Measurements from ENCODE around the gene UCK1.

UCK1 gene

DNA sequence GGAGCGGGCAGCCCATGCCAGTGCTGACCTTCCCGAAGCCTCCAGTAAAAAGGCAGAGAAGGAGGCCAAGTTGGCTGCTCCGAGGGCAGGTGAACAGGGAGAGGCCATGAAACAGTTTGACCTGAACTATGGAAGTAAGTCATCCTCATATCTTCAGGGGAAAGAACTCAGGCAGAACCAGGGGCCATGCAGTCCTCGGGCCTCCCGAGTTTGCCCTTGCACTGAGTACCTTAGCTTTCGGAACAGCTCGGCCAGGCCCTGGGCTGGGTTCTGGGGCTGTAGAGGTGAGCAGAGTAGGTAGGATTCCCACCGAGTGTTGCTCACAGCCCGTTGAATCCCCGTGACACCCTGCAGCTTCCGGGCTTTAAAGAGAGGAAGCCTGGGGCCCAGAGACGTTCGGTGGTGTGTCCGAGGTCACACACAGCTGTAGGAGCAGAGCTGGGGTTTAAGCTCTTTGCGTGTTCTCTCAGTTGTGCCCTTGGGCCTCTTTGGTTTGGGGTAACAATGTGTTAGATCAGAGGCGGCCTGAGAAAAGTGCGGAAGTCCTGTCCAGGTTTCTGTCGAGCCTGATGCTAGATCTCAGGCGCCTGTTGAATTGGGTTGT is 53.1 kb downstream of the UCK1 start:
- Histone ChIP-seq H3K4me3 (no peak overlapping the region), H3K4me1 (no peaks in the 10 kb centered on the region), H3K36me3 (replicated peaks) (peaks cover 97% of the 10 kb centered on the region), H3K27me3 (ENCODE audit: low read depth) (no peaks in the 10 kb centered on the region), H3K9me3 (no peaks in the 10 kb centered on the region)
- DNase-seq (ENCODE audit: low spot score in 2 of 2), result no peak
- in situ Hi-C loops (cut with MboI; ENCODE audit: low sequenced_read_pairs), result loop anchor here (10.0 kb wide), 1 partner anchor 323 kb away; no protein-coding TSS in a partner anchor

DNA sequence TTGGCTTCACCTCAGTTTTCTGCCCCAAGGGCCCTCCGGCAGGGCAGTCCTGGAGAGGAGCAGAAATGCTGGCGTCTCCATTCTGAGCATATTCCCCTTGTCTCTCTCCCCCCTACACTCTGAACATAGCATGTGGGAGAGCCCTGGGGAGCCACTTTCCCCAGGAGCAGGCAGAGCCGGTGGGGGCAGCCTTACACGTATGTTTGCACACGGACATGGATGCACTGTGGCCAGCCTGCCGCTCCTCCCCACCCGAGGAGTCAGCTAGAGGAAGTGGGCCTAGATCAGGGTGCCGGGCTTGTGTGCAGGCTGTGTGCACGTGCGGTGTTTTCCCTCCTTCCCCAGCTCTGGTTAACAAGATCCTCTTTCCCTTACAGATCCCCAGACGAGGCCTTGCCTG is 53.7 kb downstream of the UCK1 start:
- H3K4me1 ChIP-seq, result no peaks in the 10 kb centered on the region
- no peaks in the 10 kb centered on the region for H3K27me3 ChIP-seq (ENCODE audit: low read depth)
- peaks cover 97% of the 10 kb centered on the region for H3K36me3 ChIP-seq (replicated peaks)
- in situ Hi-C loops (cut with MboI; ENCODE audit: low sequenced_read_pairs), result loop anchor here (10.0 kb wide), 1 partner anchor 323 kb away; no protein-coding TSS in a partner anchor
- no peak overlapping the region for H3K4me3 ChIP-seq
- DNase-seq (ENCODE audit: low spot score in 2 of 2), result no peak
- no peaks in the 10 kb centered on the region for H3K9me3 ChIP-seq

DNA sequence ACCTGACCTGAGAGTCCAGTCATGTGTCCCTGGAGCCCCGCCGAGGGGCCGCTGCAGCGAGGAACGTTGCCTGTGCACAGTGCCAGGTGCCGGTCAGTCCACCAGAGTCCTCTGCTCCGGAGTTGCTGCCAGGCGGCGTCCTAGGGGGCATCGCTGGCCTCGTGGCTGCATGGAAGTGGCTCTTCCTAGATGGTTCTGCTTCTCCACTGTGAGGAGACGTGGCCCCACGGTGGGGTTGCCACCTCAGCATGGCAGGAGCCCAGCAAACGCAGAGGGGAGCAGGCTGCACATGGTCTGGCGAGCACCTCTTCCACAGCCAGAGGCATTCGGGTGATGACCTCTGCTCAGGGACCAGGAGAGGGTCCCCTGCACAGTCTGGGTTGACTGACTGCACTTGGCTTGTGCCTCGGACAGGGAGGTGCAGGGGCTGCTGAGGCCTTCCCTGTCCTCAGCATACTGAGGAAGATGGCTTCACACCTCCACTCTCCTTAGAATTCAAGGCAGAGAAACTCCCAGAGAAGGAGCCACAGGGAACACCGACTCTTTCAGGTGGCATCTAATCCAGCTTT is 54.2 kb downstream of the UCK1 start:
- DNase-seq (ENCODE audit: low spot score in 2 of 2), result no peak
- H3K27me3 ChIP-seq (ENCODE audit: low read depth), result no peaks in the 10 kb centered on the region
- H3K36me3 ChIP-seq (replicated peaks), result peaks cover 96% of the 10 kb centered on the region
- no peaks in the 10 kb centered on the region for H3K9me3 ChIP-seq
- H3K4me1 ChIP-seq, result no peaks in the 10 kb centered on the region
- H3K4me3 ChIP-seq, result no peak overlapping the region
- in situ Hi-C loops (cut with MboI; ENCODE audit: low sequenced_read_pairs), result loop anchor here (10.0 kb wide), 1 partner anchor 322 kb away; no protein-coding TSS in a partner anchor

DNA sequence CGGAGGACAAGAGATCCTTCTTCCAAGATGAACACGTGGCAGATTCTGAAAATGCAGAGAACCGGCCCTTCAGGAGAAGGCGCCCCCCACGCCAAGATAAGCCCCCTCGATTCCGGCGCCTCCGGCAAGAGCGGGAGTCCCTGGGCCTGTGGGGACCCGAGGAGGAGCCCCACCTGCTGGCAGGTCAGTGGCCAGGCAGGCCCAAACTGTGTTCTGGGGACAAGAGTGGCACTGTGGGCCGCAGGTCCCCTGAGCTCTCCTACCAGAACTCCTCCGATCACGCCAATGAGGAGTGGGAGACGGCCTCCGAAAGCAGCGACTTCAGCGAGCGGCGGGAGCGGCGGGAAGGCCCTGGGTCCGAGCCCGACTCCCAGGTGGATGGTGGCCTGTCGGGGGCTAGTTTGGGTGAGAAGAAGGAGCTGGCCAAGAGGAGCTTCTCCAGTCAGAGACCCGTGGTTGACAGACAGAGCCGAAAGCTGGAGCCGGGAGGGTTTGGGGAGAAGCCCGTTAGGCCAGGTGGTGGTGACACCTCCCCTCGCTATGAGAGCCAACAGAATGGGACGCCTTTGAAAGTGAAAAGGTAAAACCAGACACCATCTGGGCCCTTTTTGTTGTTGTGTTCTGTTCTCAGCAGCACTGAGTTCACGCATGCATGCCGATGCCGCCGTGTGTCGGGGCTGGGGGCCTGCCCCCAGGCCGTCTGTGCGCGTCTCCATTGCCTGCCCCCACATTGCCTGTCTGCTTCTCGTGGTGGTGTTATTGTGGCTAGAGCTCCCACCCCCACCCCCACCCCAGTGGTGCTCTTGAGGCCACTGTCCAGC is 54.9 kb downstream of the UCK1 start:
- DNase-seq (ENCODE audit: low spot score in 2 of 2), result no peak
- H3K4me1 ChIP-seq, result no peaks in the 10 kb centered on the region
- H3K36me3 ChIP-seq (replicated peaks), result peaks cover 96% of the 10 kb centered on the region
- H3K27me3 ChIP-seq (ENCODE audit: low read depth), result no peaks in the 10 kb centered on the region
- no peaks in the 10 kb centered on the region for H3K9me3 ChIP-seq
- in situ Hi-C loops (cut with MboI; ENCODE audit: low sequenced_read_pairs), result loop anchor here (10.0 kb wide), 1 partner anchor 321 kb away; no protein-coding TSS in a partner anchor
- H3K4me3 ChIP-seq, result no peak overlapping the region

DNA sequence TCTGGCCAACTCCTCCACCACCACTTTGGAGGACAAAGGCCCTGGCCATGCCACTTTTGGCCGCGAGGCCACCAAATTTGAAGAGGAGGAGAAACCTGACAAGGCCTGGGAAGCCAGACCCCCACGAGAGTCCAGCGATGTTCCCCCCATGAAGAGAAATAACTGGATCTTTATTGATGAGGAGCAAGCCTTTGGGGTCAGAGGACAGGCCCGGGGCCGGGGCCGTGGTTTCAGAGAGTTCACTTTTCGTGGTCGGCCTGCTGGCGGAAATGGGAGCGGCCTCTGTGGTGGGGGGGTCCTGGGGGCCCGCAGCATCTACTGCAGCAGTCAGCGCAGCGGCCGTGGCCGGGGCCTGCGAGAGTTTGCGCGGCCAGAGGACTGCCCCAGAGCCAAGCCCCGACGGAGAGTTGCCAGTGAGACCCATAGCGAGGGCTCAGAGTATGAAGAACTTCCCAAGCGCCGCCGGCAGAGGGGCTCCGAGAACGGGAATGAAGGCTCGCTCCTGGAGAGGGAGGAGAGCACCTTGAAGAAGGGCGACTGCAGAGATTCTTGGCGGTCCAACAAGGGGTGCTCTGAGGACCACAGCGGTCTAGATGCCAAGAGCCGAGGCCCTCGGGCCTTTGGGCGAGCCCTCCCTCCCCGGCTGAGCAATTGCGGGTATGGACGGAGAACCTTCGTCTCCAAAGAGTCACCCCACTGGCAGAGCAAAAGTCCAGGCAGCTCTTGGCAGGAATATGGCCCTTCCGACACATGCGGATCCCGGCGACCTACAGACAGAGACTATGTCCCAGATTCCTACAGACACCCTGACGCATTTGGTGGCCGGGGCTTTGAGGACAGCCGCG is 55.7 kb downstream of the UCK1 start:
- Histone ChIP-seq H3K36me3 (replicated peaks) (peaks cover 98% of the 10 kb centered on the region), H3K4me3 (no peak overlapping the region), H3K4me1 (no peaks in the 10 kb centered on the region), H3K27me3 (ENCODE audit: low read depth) (no peaks in the 10 kb centered on the region), H3K9me3 (no peaks in the 10 kb centered on the region)
- in situ Hi-C loops (cut with MboI; ENCODE audit: low sequenced_read_pairs), result loop anchor here (10.0 kb wide), 1 partner anchor 321 kb away; no protein-coding TSS in a partner anchor
- DNase-seq (ENCODE audit: low spot score in 2 of 2), result no peak

DNA sequence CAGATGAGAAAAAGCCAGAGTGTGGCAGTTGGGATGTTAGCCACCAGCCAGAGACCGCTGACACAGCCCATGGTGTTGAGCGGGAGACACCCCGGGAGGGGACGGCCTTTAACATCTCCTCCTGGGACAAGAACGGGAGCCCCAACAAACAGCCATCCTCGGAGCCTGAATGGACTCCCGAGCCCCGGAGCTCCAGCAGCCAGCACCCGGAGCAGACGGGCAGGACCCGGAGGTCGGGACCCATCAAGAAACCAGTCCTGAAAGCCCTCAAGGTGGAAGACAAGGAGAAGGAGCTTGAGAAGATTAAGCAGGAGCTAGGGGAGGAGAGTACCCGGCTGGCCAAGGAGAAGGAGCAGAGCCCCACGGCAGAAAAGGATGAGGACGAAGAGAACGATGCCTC is 56.4 kb downstream of the UCK1 start:
- Histone ChIP-seq H3K36me3 (replicated peaks) (peaks cover 98% of the 10 kb centered on the region), H3K4me3 (no peak overlapping the region), H3K4me1 (no peaks in the 10 kb centered on the region), H3K9me3 (no peaks in the 10 kb centered on the region), H3K27me3 (ENCODE audit: low read depth) (no peaks in the 10 kb centered on the region)
- in situ Hi-C loops (cut with MboI; ENCODE audit: low sequenced_read_pairs), result loop anchor here (10.0 kb wide), 1 partner anchor 320 kb away; no protein-coding TSS in a partner anchor
- DNase-seq (ENCODE audit: low spot score in 2 of 2), result no peak

DNA sequence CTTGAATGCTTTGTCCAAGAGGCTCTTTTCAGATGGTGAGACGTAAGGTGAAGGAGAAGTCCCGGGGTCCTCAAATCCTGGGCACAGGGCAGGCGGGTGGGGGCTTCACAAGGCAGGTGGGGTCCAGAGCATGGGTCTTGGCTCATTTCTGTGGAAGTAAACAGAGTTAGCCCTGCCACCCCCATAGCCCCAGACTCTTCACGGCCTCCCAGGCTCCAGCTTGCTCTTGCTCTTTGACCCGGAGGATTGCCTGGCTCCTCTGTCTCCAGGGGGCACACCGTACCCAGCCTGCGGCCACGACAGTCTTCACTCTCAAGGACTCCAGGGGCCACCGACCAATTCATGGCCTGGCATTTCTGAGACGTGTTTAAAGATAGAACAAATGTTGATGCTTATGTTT is 57.2 kb downstream of the UCK1 start:
- no peak overlapping the region for H3K4me3 ChIP-seq
- no peak for DNase-seq (ENCODE audit: low spot score in 2 of 2)
- H3K36me3 ChIP-seq (replicated peaks), result peaks cover 98% of the 10 kb centered on the region
- in situ Hi-C loops (cut with MboI; ENCODE audit: low sequenced_read_pairs), result loop anchor here (10.0 kb wide), 1 partner anchor 319 kb away; no protein-coding TSS in a partner anchor
- no peaks in the 10 kb centered on the region for H3K4me1 ChIP-seq
- no peaks in the 10 kb centered on the region for H3K9me3 ChIP-seq
- H3K27me3 ChIP-seq (ENCODE audit: low read depth), result no peaks in the 10 kb centered on the region
